KMS-11 (cell line): ENCODE data around the gene FHOD1.

Source experiments
- H2AFZ ChIP-seq: fragments of 200-600 bp; sonication (generic); 2 replicates; pipeline ENCODE4 v1.6.1; 2016; ENCODE audit warnings: antibody characterized with exemption, mixed run types, low read depth
- H3K27ac ChIP-seq: fragments of 200-600 bp; sonication (generic); 2 replicates; pipeline ENCODE4 v1.6.1; 2016; ENCODE audit warnings: mild to moderate bottlenecking, mixed run types
- H3K27me3 ChIP-seq: fragments of 200-600 bp; sonication (generic); 2 replicates; pipeline ENCODE4 v1.6.1; 2017; ENCODE audit warnings: mild to moderate bottlenecking, low read depth, mixed run types, moderate library complexity; ENCODE audit not compliant: insufficient read depth
- H3K36me3 ChIP-seq: fragments of 200-600 bp; sonication (generic); 2 replicates; pipeline ENCODE4 v1.6.1; 2017; ENCODE audit warnings: mild to moderate bottlenecking, mixed run types; ENCODE audit not compliant: insufficient read depth
- H3K4me1 ChIP-seq: fragments of 200-600 bp; sonication (generic); 2 replicates; pipeline ENCODE4 v1.6.1; 2016; ENCODE audit warnings: mild to moderate bottlenecking, low read depth, mixed run types; ENCODE audit not compliant: poor library complexity, severe bottlenecking
- H3K4me2 ChIP-seq: fragments of 200-600 bp; sonication (generic); 2 replicates; pipeline ENCODE4 v1.7.0; 2016; ENCODE audit warnings: mild to moderate bottlenecking, mixed run types
- H3K4me3 ChIP-seq: fragments of 200-600 bp; sonication (generic); IDR thresholded peaks from 2 replicates; pipeline ENCODE4 v1.6.1; 2017; ENCODE audit warnings: low read depth, low read length, mixed read lengths; ENCODE audit not compliant: insufficient read depth
- H3K79me2 ChIP-seq: fragments of 200-600 bp; sonication (generic); 2 replicates; pipeline ENCODE4 v1.6.1; 2016; ENCODE audit warnings: low read depth, mixed run types; ENCODE audit not compliant: insufficient read depth
- H3K9ac ChIP-seq: fragments of 200-600 bp; sonication (generic); 2 replicates; pipeline ENCODE4 v1.6.1; 2016; ENCODE audit warnings: mild to moderate bottlenecking, mixed run types
- H4K20me1 ChIP-seq: fragments of 200-600 bp; sonication (generic); 2 replicates; pipeline ENCODE4 v1.6.1; 2016; ENCODE audit warnings: mild to moderate bottlenecking, mixed run types; ENCODE audit not compliant: insufficient read depth
- TF ChIP-seq, protein P1 (sequence below): fragments of 200-600 bp; sonication (generic); conservative IDR thresholded peaks from 2 replicates; pipeline ENCODE4 v1.6.1; 2017; ENCODE audit warnings: low read depth, mild to moderate bottlenecking, antibody characterized with exemption, low read length, moderate library complexity, mixed read lengths

Gene FHOD1

DNA sequence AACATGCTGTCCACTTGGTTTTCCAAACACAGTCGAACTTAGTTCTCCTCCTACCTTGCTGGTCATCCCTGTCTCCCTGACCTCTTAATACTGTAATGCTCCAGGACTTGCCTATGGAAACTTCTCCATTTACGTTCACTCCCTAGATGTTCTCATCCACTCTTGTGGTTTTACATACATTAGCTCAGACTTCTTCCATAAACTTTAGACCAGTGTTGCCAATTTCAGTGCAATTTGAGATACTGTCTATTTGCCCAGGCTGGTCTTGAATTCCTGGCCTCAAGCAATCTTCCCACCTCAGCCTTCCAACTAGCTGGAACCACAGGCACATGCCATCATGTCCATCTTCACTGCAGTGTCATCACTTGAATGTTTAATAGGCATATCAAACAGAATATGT, 65.0 kb downstream of the FHOD1 start:
- Histone ChIP-seq H3K4me1 (peaks cover 16% of the 10 kb centered on the region), H3K27me3 (peaks cover 17% of the 10 kb centered on the region; the same call in 1 of the 2 replicates), H3K4me3 (no peak overlapping the region), H3K4me2 (peak overlapping the region; percentile 58; the same call in 1 of the 2 replicates), H3K36me3 (no peaks in the 10 kb centered on the region), H3K79me2 (no peaks in the 10 kb centered on the region), H4K20me1 (no peaks in the 10 kb centered on the region), H3K9ac (no peak overlapping the region), H3K27ac (no peak overlapping the region), H2AFZ (no peak overlapping the region)
- TF ChIP-seq, protein P1, sequence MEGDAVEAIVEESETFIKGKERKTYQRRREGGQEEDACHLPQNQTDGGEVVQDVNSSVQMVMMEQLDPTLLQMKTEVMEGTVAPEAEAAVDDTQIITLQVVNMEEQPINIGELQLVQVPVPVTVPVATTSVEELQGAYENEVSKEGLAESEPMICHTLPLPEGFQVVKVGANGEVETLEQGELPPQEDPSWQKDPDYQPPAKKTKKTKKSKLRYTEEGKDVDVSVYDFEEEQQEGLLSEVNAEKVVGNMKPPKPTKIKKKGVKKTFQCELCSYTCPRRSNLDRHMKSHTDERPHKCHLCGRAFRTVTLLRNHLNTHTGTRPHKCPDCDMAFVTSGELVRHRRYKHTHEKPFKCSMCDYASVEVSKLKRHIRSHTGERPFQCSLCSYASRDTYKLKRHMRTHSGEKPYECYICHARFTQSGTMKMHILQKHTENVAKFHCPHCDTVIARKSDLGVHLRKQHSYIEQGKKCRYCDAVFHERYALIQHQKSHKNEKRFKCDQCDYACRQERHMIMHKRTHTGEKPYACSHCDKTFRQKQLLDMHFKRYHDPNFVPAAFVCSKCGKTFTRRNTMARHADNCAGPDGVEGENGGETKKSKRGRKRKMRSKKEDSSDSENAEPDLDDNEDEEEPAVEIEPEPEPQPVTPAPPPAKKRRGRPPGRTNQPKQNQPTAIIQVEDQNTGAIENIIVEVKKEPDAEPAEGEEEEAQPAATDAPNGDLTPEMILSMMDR, result no peak

GRCh38 chr16:67181346-67181745, 65.9 kb downstream of the FHOD1 start:
- no peak overlapping the region for H3K9ac ChIP-seq
- H4K20me1 ChIP-seq, result no peaks in the 10 kb centered on the region
- H2AFZ ChIP-seq, result no peak overlapping the region
- no peak overlapping the region for H3K4me2 ChIP-seq
- TF ChIP-seq, protein P1, result no peak
- peaks cover 17% of the 10 kb centered on the region for H3K4me1 ChIP-seq
- peaks cover 9% of the 10 kb centered on the region; the same call in 1 of the 2 replicates for H3K27me3 ChIP-seq
- no peak overlapping the region for H3K27ac ChIP-seq
- H3K79me2 ChIP-seq, result no peaks in the 10 kb centered on the region
- H3K4me3 ChIP-seq, result no peak overlapping the region
- H3K36me3 ChIP-seq, result no peaks in the 10 kb centered on the region

DNA sequence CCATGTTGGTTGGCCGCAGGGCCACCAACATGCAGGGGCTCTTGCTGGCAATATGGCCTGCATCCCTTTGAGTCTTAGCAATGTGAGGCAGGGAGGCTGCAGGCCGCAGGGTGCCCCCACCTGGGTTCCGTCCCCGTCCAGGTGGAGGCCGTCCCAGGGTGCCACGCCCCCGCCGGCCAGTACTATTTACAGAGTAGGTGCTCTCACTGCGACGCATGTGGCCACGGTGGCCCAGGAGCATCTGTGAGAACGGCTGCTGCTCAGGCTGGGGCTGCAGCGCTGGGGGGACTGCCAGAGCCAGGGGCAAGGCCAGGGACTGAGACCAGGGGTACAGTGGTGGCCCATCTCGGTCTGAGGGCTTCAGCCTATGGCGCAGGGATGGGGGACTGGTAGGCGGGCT, 67.1 kb downstream of the FHOD1 start:
- H4K20me1 ChIP-seq, result no peaks in the 10 kb centered on the region
- TF ChIP-seq, protein P1, result no peak
- H3K36me3 ChIP-seq, result no peaks in the 10 kb centered on the region
- H3K79me2 ChIP-seq, result no peaks in the 10 kb centered on the region
- H3K4me1 ChIP-seq, result peaks cover 22% of the 10 kb centered on the region
- no peak overlapping the region for H3K4me3 ChIP-seq
- H2AFZ ChIP-seq, result no peak overlapping the region
- H3K9ac ChIP-seq, result no peak overlapping the region
- H3K27me3 ChIP-seq, result no peaks in the 10 kb centered on the region
- no peak overlapping the region for H3K27ac ChIP-seq
- H3K4me2 ChIP-seq, result no peak overlapping the region

DNA sequence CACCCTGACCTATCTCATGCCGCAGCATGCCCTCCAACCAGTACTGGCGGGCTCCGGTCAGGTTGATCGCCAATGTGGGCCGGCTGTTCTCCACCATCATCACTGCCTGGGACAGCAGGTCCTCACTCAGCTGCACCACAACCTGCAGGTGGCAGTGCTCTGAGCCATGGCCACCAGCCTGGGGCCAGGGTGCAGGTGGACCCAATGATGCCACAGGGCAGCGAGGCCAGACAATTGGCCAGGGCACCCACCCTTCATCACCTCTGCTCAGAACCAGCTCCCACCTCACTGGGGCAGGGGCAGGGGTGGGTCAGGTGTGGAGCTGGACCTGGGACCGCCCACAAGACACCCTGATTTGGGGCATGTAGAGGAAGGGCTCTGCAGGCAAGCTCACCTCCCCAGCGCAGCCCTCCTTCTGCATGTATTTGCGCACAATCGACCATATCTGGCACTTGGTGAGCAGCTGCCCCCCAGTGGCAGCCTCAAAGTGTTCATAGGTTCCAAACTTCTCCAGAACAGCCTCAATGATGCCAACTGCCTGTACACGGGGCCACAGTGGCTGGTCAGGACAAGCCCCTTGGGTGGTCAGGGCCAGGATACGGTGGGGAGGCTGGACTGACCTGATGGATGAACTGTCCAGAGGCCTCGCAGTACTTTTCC, 67.7 kb downstream of the FHOD1 start:
- no peaks in the 10 kb centered on the region for H3K36me3 ChIP-seq
- no peak overlapping the region for H3K4me3 ChIP-seq
- no peak overlapping the region for H3K4me2 ChIP-seq
- no peaks in the 10 kb centered on the region for H3K79me2 ChIP-seq
- no peak overlapping the region for H2AFZ ChIP-seq
- no peaks in the 10 kb centered on the region for H4K20me1 ChIP-seq
- H3K9ac ChIP-seq, result no peak overlapping the region
- H3K27me3 ChIP-seq, result no peaks in the 10 kb centered on the region
- H3K4me1 ChIP-seq, result peaks cover 28% of the 10 kb centered on the region
- TF ChIP-seq, protein P1, result 0 out of 2 replicates have a peak, but pooled peaks have one; percentile 41
- no peak overlapping the region for H3K27ac ChIP-seq
